ENCODE results near the gene TNFAIP8.

DNA sequence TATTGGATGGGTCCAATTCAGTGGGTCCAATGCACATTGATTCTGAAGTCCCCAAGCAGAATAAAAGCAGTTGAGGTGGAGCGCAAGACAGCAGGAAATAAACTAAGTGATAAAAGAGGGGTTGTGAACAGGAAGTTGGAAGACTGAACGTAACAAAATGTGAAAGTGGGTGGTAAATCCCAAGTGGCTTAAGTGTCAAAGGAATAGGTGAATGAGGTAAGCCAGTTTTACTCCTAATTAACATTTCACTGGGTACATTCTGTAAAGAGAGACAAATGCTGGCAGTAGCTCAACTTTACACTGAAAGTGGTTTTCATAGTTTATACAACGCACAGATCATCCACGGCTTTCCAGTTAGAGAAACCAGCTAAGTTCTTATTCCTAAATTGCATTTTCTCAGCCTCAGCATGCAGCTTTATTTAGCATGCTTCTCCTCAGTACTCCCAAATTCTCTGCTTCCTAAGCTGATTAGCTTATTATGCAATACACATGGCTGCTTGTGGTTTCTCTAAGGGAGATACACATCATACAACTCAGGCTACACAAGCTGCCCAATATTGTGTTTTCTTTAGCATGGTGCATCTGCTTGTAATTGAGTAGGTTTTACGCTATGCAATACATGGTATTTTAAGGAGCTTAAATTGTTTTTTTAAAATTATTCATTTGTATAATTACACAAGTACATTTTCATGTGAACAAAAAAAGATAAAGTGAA, 62.2 kb downstream of the TNFAIP8 start:
- TF ChIP-seq ATF3 (CRISPR knock-in tag; conservative IDR thresholded peaks at IDR 0.05) (no peak), USF2 (CRISPR knock-in tag; IDR thresholded peaks at IDR 0.05) (no peak), ELF4 (CRISPR knock-in tag; IDR thresholded peaks at IDR 0.05; ENCODE audit: low read depth) (no peak), JUN (CRISPR knock-in tag; IDR thresholded peaks at IDR 0.05) (no peak)
- TF ChIP-seq, protein P1, sequence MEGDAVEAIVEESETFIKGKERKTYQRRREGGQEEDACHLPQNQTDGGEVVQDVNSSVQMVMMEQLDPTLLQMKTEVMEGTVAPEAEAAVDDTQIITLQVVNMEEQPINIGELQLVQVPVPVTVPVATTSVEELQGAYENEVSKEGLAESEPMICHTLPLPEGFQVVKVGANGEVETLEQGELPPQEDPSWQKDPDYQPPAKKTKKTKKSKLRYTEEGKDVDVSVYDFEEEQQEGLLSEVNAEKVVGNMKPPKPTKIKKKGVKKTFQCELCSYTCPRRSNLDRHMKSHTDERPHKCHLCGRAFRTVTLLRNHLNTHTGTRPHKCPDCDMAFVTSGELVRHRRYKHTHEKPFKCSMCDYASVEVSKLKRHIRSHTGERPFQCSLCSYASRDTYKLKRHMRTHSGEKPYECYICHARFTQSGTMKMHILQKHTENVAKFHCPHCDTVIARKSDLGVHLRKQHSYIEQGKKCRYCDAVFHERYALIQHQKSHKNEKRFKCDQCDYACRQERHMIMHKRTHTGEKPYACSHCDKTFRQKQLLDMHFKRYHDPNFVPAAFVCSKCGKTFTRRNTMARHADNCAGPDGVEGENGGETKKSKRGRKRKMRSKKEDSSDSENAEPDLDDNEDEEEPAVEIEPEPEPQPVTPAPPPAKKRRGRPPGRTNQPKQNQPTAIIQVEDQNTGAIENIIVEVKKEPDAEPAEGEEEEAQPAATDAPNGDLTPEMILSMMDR (IDR thresholded peaks at IDR 0.05), result no peak
- TF ChIP-seq, protein P2, sequence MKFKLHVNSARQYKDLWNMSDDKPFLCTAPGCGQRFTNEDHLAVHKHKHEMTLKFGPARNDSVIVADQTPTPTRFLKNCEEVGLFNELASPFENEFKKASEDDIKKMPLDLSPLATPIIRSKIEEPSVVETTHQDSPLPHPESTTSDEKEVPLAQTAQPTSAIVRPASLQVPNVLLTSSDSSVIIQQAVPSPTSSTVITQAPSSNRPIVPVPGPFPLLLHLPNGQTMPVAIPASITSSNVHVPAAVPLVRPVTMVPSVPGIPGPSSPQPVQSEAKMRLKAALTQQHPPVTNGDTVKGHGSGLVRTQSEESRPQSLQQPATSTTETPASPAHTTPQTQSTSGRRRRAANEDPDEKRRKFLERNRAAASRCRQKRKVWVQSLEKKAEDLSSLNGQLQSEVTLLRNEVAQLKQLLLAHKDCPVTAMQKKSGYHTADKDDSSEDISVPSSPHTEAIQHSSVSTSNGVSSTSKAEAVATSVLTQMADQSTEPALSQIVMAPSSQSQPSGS (CRISPR knock-in tag; IDR thresholded peaks at IDR 0.05; ENCODE audit: borderline replicate concordance, low read depth), result no peak

All from WTC11 (cell line).